Ishikawa (cell line): ENCODE results near the gene BACH2.
A peak's percentile ranks its signal among the peaks of the same experiment; 100 is the strongest.

ENCODE experiments used
- CEBPB ChIP-seq: IDR thresholded peaks from 2 replicates; pipeline ENCODE4 v1.6.1; 2012
- CREB1 ChIP-seq: IDR thresholded peaks from 2 replicates; pipeline ENCODE4 v1.6.1; 2012; ENCODE audit warnings: low read depth
- EGR1 ChIP-seq: IDR thresholded peaks from 2 replicates; pipeline ENCODE4 v1.6.1; 2012
- EP300 ChIP-seq: IDR thresholded peaks from 2 replicates; pipeline ENCODE4 v1.6.1; 2012; ENCODE audit warnings: borderline replicate concordance
- FOXM1 ChIP-seq: IDR thresholded peaks from 2 replicates; pipeline ENCODE4 v1.6.1; 2012; ENCODE audit warnings: low read depth, borderline replicate concordance
- NFIC ChIP-seq: IDR thresholded peaks from 2 replicates; pipeline ENCODE4 v1.6.1; 2012
- RAD21 ChIP-seq: IDR thresholded peaks from 2 replicates; pipeline ENCODE4 v1.6.1; 2012; ENCODE audit warnings: low read depth
- REST ChIP-seq: IDR thresholded peaks from 2 replicates; pipeline ENCODE4 v1.6.1; 2012; ENCODE audit warnings: low read depth, mild to moderate bottlenecking
- TAF1 ChIP-seq: IDR thresholded peaks from 2 replicates; pipeline ENCODE4 v1.6.1; 2012; ENCODE audit warnings: low read depth, mild to moderate bottlenecking
- TCF12 ChIP-seq: IDR thresholded peaks from 2 replicates; pipeline ENCODE4 v1.6.1; 2012; ENCODE audit warnings: low read depth
- TEAD4 ChIP-seq: IDR thresholded peaks from 2 replicates; pipeline ENCODE4 v1.6.1; 2012
- YY1 ChIP-seq: IDR thresholded peaks from 2 replicates; pipeline ENCODE4 v1.6.1; 2012; ENCODE audit warnings: low read depth
- ZBTB7A ChIP-seq: IDR thresholded peaks from 2 replicates; pipeline ENCODE4 v1.6.1; 2012; ENCODE audit warnings: low read depth
- TF ChIP-seq, protein P1 (sequence below): IDR thresholded peaks from 2 replicates; pipeline ENCODE4 v1.6.1; 2012
- TF ChIP-seq, protein P2 (sequence below): IDR thresholded peaks from 2 replicates; pipeline ENCODE4 v1.6.1; 2012

Gene BACH2

GRCh38 chr6:90076511-90077415, 219.9 kb downstream of the BACH2 start:
- no peak for TF ChIP-seq FOXM1
- no peak for TF ChIP-seq TAF1
- TF ChIP-seq, protein P1, sequence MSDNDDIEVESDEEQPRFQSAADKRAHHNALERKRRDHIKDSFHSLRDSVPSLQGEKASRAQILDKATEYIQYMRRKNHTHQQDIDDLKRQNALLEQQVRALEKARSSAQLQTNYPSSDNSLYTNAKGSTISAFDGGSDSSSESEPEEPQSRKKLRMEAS = no peak
- no peak for TF ChIP-seq NFIC
- TF ChIP-seq EGR1 = no peak
- TF ChIP-seq CEBPB = no peak
- TF ChIP-seq ZBTB7A = no peak

- TF ChIP-seq ZBTB7A (no peak), RAD21 (no peak), EGR1 (no peak), CREB1 (no peak), TEAD4 (no peak)
Observed at GRCh38 chr6:90074161-90074850, 222.3 kb downstream of the BACH2 start.

- TF ChIP-seq YY1 = no peak
Observed at GRCh38 chr6:90072935-90073464, 223.6 kb downstream of the BACH2 start.

DNA sequence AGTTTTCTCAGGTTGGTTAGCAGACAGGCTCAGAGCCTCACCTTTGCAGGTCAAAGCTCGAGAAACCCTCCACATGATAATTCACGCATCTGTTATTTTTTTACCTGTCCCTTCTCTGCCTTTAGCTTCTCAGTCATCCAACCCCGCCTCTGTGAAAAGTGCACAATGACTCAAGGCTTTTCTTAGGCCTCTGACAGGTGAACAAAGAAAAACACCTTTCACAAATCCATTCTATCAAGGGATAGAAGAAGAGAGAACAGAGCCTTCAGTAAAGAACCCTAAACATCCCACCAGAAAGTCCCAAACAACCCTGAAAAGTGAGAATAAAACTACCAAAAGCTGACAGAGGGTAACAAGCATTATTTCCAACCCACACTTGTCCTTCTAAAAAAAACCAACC, 224.1 kb downstream of the BACH2 start:
- TF ChIP-seq CREB1 (no peak), EGR1 (no peak), EP300 (no peak), TEAD4 (no peak), TAF1 (no peak), ZBTB7A (no peak), RAD21 (no peak), REST (no peak), FOXM1 (no peak), TCF12 (no peak), CEBPB (no peak), NFIC (no peak), YY1 (no peak)
- TF ChIP-seq, protein P2, sequence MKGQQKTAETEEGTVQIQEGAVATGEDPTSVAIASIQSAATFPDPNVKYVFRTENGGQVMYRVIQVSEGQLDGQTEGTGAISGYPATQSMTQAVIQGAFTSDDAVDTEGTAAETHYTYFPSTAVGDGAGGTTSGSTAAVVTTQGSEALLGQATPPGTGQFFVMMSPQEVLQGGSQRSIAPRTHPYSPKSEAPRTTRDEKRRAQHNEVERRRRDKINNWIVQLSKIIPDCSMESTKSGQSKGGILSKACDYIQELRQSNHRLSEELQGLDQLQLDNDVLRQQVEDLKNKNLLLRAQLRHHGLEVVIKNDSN = no peak
- TF ChIP-seq, protein P1 = no peak

DNA sequence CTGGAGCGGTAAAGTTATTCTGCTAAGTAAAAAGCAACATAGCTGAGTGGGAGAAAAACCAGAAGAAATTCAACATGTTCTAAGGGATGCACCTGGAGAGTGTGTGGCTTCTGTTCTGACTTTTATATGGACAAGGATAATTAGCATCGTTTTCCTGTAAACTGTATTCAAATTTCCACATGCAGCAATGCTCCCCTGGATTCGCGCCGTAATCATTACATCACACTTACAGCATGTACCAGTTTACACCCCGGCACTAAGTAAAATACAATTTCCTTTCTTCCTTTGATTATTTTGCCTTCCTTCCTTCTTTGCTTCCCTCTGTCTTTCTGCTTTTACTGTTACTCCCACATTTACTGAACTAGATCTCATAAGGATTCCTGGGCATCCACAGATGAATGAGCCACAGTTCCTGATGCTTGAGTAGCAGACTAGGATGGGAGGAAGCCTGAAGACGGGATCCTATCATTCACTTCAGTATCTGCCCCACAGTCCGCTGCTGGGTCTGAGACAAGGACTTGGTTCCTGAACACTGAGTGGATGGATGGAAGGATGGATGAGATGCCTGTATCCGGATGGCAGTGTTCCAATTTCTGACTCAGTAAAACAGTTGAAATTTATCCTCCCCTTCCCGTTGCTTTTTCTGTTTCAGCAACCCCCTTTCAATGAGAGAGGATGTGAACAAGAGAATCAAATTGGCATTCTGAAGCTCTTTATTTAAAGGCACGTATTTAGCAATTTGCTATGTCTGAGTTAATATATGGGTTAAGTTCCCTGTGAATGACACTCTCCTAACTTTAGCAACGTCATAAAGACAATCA, 227.7 kb downstream of the BACH2 start:
- no peak for TF ChIP-seq EGR1
- no peak for TF ChIP-seq RAD21
- TF ChIP-seq NFIC = no peak
- TF ChIP-seq CEBPB = no peak
- TF ChIP-seq, protein P1 = no peak
- no peak for TF ChIP-seq FOXM1
- no peak for TF ChIP-seq TCF12
- no peak for TF ChIP-seq EP300

GRCh38 chr6:90068264-90068663, 228.4 kb downstream of the BACH2 start:
- TF ChIP-seq EGR1 (peak; percentile 78), TEAD4 (no peak)

DNA sequence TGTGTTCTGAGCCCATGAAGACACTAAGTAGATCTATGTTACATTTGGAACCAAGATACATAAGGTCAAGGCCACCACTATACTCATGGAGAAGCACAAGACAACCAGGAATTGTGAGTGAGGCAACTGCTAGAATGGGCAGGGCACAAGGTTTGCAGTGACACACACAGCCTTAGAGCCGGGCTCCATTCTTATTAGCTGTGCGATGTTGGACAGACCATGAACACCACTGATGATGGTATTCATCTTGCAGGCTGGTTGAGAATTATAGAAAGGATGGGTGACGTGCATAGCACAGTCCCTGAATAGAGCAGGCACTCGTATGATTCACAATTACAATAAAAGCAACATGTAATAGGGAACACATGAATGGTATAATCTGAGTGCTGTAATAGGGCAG, 229.9 kb downstream of the BACH2 start:
- TF ChIP-seq CEBPB = no peak
- TF ChIP-seq ZBTB7A = no peak
- TF ChIP-seq, protein P1 = no peak
- no peak for TF ChIP-seq TEAD4
- TF ChIP-seq TAF1 = no peak
- no peak for TF ChIP-seq REST
- no peak for TF ChIP-seq EP300
- no peak for TF ChIP-seq FOXM1
- TF ChIP-seq EGR1 = no peak
- TF ChIP-seq TCF12 = no peak
- TF ChIP-seq YY1 = no peak
